ENCODE data around the gene CARD10.
A peak's percentile ranks its signal among the peaks of the same experiment; 100 is the strongest.
"Not testable (repeated sequence)": the region's sequence is repeated elsewhere in the genome, so short reads cannot be mapped to it uniquely, and the experiment has no call there.

The CARD10 gene

DNA sequence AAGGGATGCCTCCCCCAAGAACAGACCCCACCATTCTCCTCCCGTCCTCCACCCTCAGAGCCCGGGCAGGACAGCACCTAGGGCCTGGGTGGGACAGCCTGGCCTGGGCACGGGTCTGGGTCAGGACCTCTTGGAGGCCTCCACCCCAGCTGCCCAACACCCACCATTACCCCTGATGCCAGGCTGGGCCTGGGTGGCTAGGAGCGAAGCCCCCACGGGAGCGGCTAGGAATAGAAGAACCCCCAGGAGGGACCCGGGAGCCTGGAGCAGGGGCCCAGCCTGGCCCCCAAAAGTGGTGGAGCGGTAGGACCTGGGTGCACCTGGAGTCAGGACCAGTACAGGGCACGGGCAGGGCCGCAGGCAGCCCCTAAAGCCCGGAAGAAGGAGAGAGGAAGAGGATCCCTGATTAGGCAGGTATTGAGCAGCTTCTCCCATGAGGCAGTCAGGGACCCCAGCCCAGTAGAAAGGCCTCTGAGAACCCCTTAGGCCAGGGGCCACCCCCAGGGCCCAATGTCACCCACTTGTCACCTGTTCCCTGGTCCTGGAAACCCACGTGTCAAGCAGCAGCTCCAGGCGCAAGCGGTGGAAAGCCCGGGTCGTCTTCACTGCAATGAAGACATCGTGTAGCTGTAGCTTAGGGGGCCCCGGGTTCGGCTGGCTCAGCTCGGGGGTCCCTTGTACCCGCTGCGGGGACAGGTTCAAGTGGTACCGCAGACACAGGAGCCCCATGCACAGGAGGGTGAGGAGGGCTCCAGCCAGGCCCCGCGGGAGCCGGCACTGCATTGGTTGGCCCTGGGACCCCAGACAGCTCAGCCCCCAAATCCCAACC lies 33.6 kb downstream of the CARD10 start:
- peak; percentile 51 for DNase-seq

DNA sequence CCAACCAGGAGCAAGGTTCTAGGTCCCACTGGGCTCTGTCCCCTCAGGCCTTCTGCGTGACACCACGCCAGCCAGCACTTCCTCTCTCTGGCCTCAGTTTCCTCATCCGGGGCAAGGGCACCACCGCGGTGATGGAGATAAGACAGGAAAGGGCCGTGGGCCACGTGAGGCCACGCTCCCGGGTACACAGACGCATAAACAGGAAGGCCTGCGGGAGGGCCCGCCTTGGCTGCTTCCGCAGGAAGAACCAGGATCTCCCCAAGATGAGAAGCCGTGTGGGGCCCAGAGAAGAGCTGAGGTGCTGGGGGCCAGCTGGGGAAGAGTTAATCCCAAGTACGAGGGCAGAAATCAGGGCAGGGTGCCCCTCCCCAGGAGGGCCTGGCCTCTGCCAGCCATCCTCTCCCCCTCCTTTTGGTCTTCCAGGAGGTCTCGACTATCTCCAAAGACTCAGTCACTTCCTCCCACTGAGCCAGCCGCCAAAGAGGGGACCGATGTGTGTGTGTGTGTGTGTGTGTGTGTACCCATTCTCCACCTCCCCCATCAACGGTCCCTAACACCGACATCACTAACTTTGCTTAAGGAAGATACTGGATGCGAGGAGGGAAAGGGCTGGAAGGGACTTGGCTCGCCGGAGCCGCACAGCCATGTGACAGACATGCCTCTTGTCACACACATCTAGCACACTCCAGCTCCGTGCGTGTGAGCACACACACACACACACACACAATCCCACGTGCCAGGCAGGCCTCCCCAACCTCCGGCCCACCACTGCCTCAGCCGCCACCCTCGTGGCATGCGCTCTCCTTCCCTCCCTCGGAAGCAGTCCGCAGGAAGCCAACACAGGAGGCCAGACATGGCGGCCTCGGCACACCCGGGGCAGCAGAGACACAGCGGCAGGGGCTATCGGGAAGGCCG lies 34.5 kb downstream of the CARD10 start:
- peak; percentile 84 for DNase-seq

DNA sequence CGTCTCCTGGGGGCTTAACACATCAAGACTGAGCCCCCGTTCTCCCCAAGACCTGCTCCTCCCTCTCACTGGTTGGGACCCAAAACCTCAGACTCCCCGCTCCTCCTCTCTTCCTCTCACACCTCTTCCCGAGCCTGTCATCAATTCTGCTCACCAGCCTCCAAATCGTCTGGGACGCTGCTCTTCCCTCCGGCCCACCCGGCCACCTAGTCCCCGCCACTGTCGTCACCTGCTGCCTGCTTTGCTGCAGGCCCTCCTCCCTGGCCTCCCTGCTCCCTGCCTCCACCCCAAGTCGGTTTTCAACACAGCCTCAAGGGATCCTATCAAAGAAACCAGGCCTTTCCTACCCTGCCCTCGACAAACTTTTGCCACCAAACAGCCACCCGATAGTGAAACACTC lies 36.2 kb downstream of the CARD10 start:
- DNase-seq: no peak

DNA sequence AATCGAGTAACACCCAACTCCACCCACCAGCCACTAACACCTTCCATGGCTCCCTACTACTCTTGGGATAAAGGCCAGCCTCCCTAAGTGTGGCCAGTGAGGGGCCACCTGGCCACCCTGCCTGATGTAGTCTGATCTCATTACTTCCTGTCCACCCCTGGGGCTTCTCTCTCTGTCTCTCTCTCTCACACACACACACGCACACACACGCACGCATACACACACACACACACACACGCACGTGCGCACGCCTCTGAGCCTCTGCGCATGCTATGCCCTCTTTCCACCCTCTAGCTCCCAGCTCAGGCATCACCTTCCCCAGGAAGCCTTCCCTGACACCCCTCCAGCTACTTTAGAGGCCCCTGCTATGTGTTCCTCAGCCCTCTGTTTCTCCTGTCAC lies 37.0 kb downstream of the CARD10 start:
- no peak for DNase-seq

DNA sequence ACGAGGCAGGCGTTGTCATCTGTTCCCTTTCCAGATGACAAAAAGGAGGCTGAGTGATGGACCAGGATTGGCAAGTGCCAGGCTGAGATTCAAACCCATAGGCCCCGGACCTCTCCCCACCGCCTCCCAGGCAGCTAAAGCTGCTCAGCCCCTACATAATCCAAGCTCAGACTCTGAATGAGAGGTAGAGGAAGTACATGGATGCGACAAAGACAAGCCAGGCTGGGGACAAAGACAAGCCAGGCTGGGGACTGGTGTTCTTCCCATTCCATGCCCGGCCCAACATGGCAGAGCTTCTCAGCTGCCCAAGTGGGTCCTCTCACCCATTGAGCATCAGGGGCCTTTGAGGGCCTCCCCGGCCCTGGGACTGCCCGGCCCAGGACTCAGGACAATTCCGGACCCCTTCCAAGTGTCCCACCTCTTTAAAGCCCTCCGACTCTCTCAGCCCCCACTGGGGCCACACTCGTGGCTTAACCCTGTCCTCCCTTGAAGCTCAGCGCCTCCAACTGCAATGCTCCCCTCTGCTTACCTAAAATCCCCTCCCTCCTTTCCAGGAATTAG lies 37.8 kb downstream of the CARD10 start:
- no peak for DNase-seq

DNA sequence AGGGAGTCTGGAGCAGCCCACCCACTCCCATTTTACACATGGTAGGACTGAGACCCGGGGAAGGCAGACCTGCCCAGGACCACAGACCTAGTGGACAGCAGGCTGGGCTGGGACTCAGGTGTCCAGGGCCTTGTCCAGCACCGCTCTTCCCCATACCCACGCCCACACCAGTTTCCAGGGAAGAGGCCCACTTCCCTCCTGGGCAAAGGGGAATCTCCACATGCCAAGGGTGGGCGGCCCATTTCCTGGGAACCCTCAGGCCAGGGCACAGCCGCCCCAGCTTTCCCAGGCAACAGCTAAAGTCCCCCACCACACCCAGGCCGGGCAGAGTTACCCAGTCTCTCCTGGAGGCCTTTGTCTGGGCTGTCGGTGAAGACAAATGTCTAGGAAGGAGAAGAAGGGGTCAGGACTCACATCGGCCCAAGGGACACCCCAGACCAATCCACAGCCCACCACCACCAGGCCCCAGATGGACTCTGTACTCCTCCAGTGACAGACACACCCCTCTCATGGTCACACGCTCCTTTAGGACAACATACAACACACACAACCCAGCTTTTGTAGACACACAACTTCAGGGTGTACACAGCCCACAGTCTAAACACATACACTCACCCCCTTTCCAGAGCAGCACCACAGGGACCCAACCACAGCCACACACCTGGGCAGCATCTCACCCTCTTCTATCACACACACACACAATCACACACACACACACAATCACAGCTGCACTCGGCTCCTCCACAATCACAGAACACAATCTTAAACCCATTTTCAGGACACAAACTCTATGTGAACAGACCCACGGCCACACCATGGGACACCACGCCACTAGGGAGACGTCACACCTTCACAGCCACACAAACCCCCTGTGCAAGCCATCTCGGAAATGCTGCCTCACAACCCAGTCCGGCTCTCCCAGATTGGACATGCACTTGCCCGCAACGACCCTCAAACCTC lies 38.5 kb downstream of the CARD10 start:
- no peak for DNase-seq

DNA sequence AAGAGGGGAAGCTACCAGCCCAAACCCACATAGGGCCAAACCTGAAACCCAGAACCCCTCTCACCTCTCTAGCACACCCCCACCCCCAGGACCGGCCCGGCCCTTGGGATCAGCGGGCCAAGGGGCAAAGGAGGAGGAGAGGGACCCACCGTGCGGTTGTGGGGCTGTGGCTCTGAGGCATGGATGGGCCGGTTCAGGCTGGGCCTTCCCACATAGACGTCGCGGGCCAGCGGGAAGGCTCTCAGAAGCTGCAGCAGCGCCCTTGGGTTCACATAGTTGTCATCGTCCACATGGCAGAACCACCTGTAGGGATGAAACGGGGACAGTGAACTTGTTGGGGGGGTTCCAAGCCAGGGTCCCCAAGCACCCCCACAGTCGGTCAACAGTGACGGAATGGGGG lies 40.0 kb downstream of the CARD10 start:
- DNase-seq: no peak

DNA sequence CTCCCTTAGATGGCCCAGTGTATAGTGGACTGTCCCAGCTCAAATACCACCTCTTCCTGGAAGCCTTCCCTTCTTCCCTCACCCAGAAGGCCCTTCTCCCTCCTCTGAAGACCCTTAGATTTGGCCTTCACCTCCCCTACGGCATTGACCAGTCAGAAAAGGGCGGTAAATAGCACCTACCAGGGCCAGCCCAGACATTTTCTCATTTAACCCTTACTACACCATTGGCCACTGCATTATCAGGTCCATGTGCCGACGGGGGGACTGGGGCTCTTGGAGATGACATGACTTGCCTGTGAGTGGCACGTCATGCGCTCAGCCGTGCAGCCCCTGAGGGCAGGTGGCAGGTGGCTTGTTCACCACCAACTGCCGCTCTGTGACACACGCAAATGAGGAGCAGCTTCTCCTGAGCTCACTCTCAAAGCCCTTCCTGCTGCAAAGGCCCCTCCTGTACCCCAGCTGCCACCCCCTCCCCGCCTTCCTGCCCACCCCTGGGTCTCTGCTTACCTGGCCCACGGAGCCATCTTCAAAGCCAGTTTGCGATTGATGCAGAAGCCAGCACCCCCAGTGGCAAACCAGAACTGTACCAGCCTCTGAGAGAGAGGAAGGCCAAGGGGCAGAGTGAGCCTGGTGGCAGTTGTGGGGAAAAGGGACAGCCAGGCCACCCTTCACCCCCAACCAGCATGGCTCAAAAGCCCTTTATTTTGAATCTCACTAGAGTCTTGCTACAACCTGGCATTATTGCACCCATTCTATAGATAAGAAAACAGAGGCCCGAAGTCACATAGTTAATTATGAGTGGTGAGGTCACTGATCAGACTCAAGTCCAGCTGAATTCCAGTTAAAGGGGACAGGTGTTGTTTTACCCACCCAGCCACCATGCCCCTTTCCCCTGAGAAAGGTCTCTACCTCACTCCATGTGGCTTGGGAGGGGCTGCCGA lies 42.6 kb downstream of the CARD10 start:
- DNase-seq: no peak

DNA sequence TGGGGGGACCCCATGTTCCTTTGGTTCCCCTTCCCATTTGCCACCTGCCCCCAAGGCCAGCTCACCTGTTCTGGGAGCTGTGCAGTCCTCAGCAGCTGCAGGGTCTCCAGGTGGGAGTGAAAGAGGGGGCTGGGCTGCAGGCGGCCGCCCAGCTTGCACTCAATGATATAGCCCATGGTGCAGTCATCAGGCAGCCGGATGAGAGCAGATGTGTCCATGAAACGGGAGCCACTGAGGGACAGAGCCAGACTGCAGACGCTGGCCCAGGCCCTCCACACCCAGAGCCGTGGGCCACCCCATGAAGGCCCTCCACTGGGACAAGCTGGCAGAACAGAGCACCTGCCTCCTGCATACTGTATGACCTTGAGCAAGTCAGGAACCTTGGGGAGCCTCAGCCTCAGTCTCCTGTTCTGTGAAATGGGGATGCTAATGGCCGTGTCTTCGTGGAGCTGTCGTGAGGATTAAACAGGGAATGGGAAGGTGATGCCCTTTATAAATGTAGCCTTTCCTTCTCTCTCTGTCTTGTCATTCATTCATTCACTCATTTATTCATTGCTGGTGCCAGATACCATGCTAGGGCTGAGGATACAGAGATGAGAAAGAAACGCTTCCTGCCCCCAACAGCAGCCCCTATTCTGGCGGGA lies 44.6 kb downstream of the CARD10 start:
- DNase-seq: no peak

DNA sequence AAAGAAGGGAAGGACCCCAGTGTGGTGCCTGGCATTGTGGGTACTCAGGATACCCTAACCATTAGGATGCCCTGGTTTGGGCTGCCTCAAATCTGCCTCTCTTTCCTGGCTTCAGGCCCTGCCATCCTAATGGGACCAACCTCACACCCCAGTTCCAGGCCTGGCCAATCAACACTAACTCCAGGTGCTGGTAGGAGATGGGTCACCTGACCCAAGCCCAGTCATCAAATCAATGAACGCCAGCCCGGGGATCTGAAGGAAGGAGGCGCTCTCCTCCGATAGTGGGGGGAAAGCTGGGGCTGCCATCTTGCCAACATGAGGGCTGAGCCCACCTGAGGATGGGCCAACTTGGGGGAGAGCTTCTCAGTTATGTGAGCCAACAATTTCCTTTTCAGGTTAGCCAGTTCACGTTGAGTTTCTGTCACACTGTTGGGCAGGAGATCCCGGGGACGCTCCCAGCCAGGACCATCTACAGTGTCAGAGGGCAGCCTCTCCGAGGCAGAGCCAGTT lies 45.7 kb downstream of the CARD10 start:
- DNase-seq: no peak

DNA sequence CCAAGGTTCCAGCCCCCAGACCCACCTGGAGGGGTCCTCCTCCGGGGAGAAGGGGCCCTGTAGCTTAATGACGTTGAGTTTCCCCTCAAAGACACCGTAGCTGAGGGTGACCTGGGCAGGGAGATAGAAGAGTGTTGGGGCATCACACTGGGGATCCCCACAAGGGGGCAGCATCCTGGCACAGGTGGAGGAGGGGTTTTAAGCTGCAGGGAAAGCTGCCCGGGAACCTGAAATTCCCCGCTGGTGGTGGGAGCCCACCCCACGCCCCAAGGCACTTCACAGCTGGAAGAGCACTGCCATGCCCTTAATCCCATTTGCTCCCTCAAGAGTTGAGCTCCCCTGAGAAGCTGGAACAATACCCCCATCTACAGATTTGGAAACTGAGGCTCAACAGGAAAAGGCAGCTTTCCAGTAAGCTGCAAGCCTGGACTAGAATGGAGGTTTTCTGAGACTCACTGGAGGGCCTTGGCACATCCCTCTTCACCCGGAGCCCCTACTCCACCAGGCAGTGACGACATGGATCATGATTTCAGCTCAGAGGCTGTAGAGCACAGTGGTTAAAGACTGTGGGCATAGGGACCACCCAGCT lies 46.7 kb downstream of the CARD10 start:
- peak; percentile 38 for DNase-seq

DNA sequence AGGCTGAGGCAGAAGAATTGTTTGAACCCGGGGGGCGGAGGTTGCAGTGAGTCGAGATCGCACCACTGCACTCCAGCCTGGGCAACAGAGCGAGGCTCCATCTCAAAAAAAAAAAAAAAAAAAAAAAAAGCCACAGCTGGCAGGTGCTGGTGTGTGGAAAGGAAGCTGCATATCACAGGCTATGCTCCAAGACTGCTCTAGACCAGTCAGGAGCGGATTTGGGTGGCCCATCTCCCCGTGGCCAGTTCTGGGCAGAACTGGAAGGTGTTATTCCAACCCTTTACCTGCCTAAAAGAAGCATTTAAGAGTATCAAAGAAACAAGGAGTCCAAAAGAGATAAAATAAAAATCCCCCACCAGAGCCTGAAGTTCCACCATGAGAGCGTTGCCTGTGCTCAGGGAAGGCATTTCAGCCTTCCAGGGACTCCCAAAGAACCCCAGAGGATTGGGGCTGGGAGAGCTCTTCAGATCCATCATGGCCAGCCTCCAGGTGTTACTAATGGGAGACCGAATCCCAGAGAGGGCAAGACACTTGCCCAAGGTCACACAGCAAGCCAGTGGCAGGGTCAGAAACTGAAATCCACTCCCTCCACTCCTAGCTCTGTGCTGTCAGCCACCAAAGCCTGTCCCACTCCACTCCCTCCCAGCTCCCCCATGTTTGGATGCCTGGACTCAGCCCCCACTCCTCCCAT lies 47.3 kb downstream of the CARD10 start:
- no peak for DNase-seq

DNA sequence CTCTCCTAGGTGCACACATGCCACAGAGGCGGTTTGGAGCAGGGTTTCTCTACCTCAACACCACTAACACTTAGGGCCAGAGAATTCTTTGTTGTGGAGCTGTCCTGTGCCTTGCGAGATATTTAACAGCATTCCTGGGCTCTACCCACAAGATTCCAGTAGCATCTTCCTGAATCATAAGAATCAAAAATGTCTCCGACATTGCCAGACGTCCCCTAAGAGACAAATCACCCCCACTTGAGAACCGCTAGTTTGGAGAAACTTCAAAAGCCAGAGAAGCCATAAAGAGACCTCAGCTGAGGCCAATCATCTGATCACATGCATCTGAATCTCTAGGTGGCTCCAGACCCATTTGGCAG lies 49.1 kb downstream of the CARD10 start:
- no peak for DNase-seq

DNA sequence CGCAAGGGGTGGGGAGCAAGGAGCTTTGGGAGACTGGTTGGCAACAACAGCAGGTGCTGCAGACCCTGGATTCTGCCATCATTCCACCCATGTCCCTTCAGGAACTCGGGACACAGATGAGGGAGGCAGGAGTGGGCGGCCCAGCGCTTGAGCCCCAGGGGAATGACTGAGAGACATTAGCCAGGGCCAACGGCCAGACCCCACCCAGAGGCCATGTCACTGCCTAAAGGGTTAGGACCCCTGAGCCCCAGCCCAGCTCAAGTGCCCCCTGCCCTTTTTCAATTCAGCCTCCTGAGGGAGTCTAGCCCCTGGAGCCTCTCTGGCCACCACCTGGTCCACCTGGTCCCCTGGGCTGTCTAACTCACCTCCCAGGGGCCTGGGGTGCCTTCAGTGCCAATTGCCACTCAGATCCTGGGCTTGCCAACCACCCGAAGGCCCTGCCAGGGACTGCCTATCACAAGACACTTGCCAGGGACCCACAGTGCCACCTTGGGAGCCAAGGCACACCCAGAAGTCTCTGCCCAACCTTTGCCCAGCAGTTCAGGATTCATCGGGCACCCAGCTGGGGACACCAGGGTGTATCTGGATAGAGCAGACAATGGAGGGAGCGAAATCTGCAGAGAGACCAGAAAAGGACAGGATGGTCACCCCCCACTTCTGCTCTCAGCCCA lies 49.7 kb downstream of the CARD10 start:
- no peak for DNase-seq

DNA sequence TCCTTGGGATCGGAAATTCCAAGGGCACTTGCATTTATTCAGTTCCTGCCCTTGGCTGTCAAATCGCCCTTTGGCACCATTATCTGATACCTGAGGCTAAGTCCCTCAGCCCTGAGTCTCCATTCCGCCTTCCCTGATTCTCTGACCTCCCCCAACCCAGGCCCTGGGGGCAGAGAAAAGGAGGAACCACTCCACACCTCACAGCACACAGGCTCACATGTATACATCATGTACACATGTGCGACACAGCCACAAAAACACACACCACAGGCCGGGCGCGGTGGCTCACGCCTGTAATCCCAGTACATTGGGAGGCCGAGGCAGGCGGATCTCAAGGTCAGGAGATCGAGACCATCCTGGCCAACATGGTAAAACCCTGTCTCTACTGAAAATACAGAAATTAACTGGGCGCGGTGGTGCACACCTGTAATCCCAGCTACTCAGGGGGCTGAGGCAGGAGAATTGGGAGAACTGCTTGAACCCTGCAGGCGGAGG lies 51.0 kb downstream of the CARD10 start:
- DNase-seq: not testable (repeated sequence)

DNA sequence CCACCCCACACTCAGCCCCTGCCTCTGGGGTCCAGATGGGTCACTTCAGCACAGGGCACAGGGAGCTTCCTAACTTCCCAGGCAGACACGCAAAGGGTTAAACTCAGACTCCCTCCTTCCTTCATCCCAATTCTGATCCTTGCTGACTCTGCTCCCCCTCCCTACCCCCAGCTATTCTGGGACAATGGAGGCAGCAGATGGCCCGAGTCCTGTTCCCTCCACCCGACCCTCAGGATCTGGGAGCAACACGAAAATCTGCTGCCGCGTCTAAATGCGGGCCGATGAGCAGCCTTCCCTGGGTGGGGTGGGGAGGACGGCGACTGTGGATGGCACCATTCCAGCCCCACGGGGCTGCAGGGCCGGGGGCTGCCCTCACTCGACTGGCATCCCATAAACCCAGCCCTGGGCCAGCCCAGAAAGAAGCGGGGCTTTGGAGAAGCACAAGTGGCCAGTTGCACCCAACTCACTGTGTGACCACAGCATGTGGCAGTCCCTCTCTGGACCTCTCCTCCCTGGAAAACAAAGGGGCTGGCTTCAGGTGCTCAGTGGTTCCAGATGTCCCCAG lies 51.7 kb downstream of the CARD10 start:
- no peak for DNase-seq

DNA sequence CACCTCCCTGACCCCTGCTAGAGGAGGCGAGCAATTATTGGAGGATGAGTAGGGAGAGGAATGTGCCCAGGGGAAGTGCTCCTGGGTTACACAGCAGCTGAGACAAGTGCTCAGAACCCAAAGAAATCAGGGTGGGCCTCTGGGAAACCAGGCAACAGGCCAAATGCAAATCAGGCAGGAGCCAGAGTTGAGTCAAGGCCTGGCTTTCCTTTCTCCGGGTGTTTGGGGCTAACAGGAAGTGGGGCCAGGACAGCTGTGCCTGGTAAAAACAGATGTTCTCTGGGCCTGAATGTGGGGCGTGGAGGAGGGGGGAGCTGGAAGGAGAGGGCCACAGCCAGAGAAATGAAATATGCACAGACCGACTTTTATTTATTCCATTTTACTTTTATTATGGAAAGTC lies 55.0 kb downstream of the CARD10 start:
- peak; percentile 63 for DNase-seq

DNA sequence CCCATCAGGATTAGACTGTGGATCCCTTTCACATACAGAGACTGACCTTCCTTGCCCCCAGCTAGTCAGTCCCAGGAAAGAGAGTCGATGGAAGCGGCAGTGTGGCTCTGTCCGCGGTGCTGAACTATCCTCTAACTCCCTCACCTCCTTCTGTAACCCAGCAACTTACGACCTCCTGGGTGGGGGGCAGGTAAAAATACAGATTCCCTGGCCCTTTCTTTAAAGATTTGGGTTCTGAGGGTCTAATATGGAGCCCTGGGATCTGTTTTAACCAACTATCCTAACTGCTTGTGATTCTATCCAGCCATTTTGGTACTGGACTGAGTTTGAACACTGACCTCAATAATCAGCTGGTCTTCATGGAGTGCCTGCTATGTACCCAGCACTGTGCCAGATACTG lies 56.2 kb downstream of the CARD10 start:
- peak; percentile 51 for DNase-seq

Measured in RPMI8226 (cell line).